HG02588 (cell line): Measurements from ENCODE around the gene E2F1.
"Not testable (repeated sequence)": the region's sequence is repeated elsewhere in the genome, so short reads cannot be mapped to it uniquely, and the experiment has no call there.

Experiments
- ATAC-seq: cut with Tn5 transposase; IDR thresholded peaks from one replicate; pipeline ENCODE4 v1.9.1; 2021; ENCODE audit warnings: mild to moderate bottlenecking, moderate library complexity; ENCODE audit not compliant: unreplicated experiment

Gene E2F1

GRCh38 chr20:33659341-33660034 lies 26.7 kb downstream of the E2F1 start:
- no peak for ATAC-seq

DNA sequence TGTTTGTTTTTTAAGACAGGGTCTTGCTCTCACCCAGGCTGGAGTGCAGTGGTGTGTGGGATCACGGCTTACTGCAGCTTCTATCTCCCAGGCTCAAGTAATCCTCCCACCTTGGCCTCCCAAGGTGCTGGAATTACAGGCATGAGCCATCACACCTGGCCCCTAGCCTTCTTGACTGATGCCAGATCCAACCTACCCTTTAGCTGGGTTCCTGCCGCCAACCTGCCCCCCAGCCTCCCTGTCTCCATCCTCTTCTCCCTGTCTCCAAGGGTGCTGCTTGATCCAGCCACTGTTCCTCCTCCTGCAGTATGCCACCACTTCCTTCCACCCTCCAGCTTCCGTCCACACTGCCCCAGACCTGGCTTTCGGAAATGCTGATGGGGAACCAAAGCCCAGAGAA lies 27.3 kb downstream of the E2F1 start:
- no peak for ATAC-seq

- no peak for ATAC-seq
Observed at GRCh38 chr20:33658510-33658909, 27.7 kb downstream of the E2F1 start.

GRCh38 chr20:33657704-33658095 lies 28.5 kb downstream of the E2F1 start:
- no peak for ATAC-seq

DNA sequence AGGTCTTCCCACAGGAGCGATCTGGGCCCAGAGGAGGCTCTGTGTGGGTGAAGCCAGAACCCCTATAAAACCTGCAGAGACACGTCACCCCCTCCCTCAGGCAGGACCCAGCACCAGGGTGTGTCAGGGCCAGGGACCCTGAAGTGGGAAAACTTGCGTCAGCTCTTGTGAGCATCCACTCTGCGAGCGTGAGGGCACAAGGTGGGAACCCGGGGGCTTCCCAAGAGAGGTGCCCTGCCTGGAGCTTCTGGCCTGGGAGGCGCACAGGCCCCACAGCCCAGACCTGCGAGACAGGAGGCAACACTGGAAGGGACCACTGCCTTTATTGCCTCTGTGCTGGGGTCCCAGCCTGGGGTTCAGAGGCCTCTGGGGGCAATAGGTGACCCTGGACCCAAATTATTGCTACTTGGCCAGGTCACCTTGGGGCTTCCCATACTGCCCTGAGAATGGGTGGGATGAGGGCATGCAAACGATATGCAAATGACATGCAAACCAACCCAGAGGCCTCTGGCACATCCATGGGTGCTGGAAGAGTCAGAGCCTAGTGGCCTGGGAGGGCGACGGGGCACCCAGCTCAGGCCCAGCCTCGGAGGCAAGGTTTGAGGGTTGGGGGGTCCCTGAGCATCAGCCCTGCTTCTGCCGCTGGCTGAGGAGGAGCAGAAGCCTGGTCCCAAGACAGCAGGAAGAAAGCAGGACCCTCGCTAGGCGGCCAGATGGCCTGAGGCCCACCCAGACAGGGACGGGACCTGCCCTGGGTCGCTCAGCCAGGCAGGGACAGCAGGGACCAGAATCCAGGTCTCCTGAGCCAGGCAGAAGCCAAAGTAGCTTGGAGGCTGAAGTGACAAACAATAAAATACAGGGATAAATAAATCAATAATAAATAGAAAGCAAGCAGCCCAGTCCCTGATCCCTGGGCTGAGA lies 29.1 kb downstream of the E2F1 start:
- no peak for ATAC-seq

DNA sequence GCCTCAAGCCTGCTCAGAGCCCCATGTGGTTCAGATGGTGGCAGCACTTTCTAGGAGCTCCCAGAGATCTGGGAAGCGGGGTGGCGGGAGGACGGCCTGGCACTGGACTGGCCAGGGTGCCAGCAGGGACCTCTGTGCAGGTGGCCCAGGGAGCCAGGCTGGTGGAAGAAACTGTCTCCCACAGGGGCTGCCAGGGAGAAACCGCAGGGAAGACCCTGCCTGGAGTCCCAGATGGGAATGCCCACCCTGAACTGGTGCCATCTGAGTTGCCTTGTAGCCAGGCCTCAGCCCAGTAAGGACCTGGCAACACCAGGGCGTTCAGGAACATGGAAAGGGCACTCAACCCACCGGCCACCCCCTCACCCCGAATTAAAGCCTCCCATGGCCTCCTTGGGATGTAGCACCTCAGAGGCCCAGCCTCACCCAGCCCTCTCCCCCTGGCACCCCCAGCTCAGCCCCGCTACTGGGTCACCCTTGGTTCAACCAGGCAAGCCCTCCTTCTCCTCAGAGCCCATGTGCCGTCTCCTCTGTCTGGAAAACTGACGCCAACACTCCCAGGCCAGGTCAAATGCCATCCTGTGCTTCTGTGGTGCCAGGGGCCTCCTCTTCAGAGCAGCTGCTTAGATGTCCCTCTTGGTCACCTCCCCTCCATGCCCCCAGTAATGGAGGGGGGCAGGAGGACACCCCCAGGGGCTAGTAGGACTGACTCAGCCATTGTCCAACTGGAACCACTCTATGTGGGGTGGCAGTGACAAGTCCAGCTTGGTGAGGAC lies 30.0 kb downstream of the E2F1 start:
- ATAC-seq = no peak

- ATAC-seq = no peak
Observed at GRCh38 chr20:33655164-33655563, 31.0 kb downstream of the E2F1 start.

- no peak for ATAC-seq
Observed at GRCh38 chr20:33654680-33655161, 31.5 kb downstream of the E2F1 start.

DNA sequence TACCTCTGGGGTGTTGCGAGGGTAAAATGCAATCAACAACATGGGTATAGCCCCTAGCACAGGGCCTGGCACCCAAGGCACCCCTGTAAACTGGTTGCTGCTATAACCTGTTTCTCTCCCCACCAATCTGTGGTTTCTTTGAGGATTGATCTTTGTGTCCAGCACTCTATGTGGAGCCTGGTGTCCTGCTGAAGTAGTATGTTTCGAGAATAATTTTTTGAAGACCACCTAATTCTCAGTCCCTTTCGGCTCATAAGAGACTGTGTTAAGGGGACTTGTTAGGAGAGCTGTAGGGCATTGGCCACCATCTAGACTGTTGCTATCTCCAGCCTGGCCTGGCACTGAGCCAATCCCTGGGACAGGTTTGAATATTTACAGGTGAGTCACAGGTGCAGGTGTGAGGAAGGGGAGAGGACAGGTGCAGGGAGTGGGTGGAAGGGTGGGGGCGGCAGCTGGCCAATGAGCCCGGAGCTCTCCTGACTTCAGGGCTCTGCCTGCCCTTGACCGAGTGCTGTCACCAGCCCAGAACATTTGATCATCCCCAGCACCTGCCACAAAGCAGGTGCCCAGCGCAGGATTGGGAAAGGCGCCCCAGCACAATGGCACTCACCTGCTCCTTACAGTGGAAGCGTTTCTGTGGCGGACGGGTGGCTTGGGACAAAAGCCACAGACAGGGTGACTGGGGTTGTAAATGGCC lies 32.1 kb downstream of the E2F1 start:
- no peak for ATAC-seq

- no peak for ATAC-seq
Observed at GRCh38 chr20:33653218-33653899, 32.8 kb downstream of the E2F1 start.

DNA sequence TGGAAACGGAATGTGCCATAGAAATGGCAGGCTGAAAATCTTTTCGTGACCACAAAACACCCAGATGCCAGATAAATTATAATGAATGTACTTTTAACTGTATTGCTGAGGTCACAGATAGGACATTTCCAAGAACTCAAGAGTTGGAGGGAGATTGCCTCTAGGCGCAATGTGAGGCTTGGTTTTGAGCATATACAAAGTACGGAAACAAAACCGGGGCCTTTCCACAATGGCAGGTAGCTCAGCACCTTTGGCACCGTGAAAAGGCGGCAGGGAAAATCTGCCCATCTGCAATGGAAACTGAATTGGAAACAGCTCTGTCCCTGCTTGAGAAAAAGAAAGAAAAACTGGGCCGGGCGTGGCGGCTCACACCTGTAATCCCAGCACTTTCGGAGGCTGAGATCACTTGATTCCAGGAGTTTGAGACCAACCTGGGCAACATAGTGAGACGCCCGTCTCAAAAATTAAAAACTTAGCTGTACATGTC lies 34.6 kb downstream of the E2F1 start:
- ATAC-seq = no peak

DNA sequence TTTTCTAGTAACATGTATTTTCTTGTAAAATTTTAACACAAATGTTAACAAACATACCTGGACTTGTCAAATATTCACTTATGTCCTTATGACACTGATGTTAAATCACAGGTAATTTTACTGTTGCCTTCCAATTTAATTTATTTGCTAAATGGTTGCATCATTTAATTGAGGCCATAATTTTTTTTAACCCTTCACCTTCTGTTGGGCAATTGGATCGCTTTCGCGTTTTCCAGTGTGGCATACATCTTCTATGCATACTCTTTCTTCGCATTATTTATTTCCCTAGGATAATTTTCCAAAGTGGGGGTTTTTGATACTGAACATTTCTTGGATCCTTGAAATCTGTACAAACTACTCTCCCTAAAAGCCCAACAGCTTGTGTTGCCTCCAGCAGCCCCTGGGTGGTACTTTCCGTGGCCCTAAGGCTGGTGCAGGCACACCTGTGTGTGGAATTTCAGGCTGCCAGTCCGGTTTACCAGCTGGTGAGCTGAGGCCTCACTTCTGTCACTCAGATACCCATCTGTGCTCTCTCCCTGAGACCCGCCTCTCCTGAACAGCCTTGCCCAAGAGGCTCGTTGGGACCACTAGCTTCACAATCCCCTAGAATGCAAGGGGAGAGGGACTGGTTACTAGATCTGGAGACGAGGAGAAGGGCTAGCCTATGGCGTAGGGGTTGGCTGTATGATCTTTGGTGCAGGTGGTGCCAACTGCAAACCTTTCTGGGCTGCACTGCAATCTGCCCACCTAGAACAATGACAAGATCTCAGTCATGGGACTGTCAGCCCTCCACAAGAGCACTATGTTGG lies 35.2 kb downstream of the E2F1 start:
- ATAC-seq = no peak

- ATAC-seq = no peak
Observed at GRCh38 chr20:33650111-33650752, 36.0 kb downstream of the E2F1 start.

DNA sequence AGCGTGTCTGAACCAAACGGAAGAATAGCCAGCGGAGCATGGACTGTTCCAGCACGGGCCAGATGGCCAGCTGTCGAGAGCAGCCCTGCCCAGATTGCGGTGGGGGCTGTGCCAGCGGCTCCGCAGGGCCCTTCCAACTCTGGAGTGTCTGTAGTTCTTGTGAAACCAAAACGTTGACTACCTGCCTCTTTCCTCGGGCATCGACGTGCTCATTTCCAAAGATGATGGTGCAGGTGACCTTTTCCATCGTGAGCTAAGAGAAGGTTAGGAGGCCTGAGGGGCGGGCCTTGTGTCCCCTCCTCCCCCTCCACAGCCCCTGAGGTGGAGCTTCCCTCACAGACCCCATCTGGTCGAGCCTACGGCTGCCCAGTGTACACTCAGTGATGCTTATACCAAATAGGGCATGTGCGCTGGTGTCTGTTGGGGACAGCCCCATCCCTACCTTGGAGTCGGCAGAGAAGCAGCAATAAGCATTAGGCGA lies 36.9 kb downstream of the E2F1 start:
- ATAC-seq = no peak

DNA sequence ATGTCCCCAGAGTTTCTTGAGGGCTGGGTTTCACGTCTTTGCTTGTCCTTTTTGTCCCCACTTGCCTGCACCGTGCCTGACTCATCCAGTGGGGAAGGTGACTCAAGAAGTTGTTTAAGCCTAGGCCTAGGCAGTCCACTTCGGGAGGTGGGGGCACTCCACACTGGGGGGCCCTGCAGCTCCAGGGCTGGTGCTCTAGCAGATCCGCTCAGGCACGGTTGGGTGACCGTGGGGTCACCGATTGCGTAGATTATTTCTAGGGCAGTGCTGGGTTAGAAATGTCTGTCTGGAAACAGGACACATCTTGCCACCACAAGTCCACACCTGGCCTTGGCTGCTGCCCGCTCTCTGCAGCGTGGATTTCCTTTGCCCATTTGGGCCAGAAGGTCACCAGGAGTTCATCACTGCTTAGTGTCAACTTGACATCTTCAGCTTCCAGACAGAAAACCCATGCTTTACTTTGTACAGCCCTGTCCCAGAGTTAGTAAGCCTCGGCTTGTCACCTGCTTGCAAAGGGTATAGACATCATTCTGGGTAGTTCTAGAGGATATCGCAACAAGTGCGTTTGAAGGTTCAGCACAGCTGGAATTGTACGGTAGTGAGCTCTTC lies 37.7 kb downstream of the E2F1 start:
- no peak for ATAC-seq

- ATAC-seq = no peak
Observed at GRCh38 chr20:33647603-33648395, 38.4 kb downstream of the E2F1 start.

DNA sequence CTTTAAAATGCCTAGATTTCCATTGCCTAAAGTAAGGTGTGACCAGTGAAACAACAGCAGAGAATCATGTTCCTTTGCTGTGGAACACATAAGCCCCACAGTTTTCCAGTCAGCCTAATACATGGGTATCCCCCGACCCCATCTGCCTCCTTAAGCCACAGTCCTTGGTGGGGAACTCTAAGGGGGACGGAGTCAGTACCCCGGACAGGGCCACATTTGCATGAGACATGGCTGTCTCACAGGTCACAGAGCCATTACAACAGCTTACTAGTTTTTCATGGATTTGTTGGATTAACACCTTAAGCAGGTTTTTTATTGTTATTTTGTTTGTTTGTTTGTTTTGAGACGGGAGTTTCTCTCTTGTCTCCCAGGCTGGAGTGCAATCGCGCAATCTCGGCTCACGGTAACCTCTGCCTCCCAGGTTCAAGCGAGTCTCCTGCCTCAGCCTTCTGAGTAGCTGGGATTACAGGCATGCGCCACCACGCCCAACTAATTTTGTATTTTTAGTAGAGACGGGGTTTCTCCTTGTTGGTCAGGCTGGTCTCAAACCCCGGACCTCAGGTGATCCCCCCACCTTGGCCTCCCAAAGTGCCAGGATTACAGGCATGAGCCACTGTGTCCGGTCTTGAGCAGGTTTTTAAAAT lies 39.1 kb downstream of the E2F1 start:
- ATAC-seq = not testable (repeated sequence)
